ENCODE results near the gene CEP112.

Gene CEP112

GRCh38 chr17:65670667-65671371 lies 521.1 kb downstream of the CEP112 start:
- no peaks in the 10 kb centered on the region for H3K36me3 ChIP-seq (ENCODE audit: insufficient read depth, low read length)
- H3K27me3 ChIP-seq (ENCODE audit: control insufficient read depth, insufficient read depth, low read length): no peaks in the 10 kb centered on the region
- no peak overlapping the region for H3K4me2 ChIP-seq (ENCODE audit: low read length)
- H3K9ac ChIP-seq (ENCODE audit: low read depth, low read length): no peak overlapping the region
- H3K4me1 ChIP-seq (ENCODE audit: control insufficient read depth, insufficient read depth, low read length): peaks cover 6% of the 10 kb centered on the region
- no peaks in the 10 kb centered on the region for H3K9me3 ChIP-seq (replicated peaks; ENCODE audit: low read length)
- no peak overlapping the region for H3K4me3 ChIP-seq (ENCODE audit: low read length)

GRCh38 chr17:65668211-65668610 lies 523.7 kb downstream of the CEP112 start:
- Histone ChIP-seq H3K9ac (ENCODE audit: low read depth, low read length) (no peak overlapping the region), H3K27me3 (ENCODE audit: control insufficient read depth, insufficient read depth, low read length) (no peaks in the 10 kb centered on the region), H3K4me1 (ENCODE audit: control insufficient read depth, insufficient read depth, low read length) (no peaks in the 10 kb centered on the region), H3K36me3 (ENCODE audit: insufficient read depth, low read length) (no peaks in the 10 kb centered on the region), H3K4me3 (ENCODE audit: low read length) (no peak overlapping the region), H3K4me2 (ENCODE audit: low read length) (no peak overlapping the region), H3K9me3 (replicated peaks; ENCODE audit: low read length) (no peaks in the 10 kb centered on the region)

DNA sequence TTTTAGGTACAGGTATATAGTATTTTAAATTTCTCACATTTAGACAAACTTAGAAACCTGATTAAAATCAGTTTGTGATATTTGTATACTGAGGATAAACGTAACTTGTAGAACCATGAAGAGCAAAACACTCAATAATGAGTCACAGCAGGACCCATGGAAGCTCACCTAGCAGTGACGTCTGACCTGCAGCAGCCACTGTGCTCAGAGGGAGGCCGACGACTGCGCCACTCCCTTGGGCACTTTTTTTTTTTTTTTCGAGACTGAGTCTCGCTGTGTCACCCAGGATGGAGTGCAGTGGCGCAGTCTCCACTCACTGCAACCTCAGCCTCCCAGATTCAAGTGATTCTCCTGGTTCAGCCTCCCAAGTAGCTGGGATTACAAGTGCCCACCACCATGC lies 524.3 kb downstream of the CEP112 start:
- Histone ChIP-seq H3K9me3 (replicated peaks; ENCODE audit: low read length) (no peaks in the 10 kb centered on the region), H3K4me1 (ENCODE audit: control insufficient read depth, insufficient read depth, low read length) (no peaks in the 10 kb centered on the region), H3K4me2 (ENCODE audit: low read length) (no peak overlapping the region), H3K27me3 (ENCODE audit: control insufficient read depth, insufficient read depth, low read length) (no peaks in the 10 kb centered on the region), H3K9ac (ENCODE audit: low read depth, low read length) (no peak overlapping the region), H3K36me3 (ENCODE audit: insufficient read depth, low read length) (no peaks in the 10 kb centered on the region), H3K4me3 (ENCODE audit: low read length) (no peak overlapping the region)

GRCh38 chr17:65666876-65667321 lies 525.0 kb downstream of the CEP112 start:
- Histone ChIP-seq H3K4me3 (ENCODE audit: low read length) (no peak overlapping the region), H3K9ac (ENCODE audit: low read depth, low read length) (no peak overlapping the region), H3K4me2 (ENCODE audit: low read length) (no peak overlapping the region), H3K27me3 (ENCODE audit: control insufficient read depth, insufficient read depth, low read length) (no peaks in the 10 kb centered on the region), H3K9me3 (replicated peaks; ENCODE audit: low read length) (no peaks in the 10 kb centered on the region), H3K4me1 (ENCODE audit: control insufficient read depth, insufficient read depth, low read length) (no peaks in the 10 kb centered on the region), H3K36me3 (ENCODE audit: insufficient read depth, low read length) (no peaks in the 10 kb centered on the region)

GRCh38 chr17:65665966-65666365 lies 526.0 kb downstream of the CEP112 start:
- no peak overlapping the region for H3K9ac ChIP-seq (ENCODE audit: low read depth, low read length)
- no peaks in the 10 kb centered on the region for H3K27me3 ChIP-seq (ENCODE audit: control insufficient read depth, insufficient read depth, low read length)
- peaks cover 4% of the 10 kb centered on the region for H3K4me1 ChIP-seq (ENCODE audit: control insufficient read depth, insufficient read depth, low read length)
- no peaks in the 10 kb centered on the region for H3K9me3 ChIP-seq (replicated peaks; ENCODE audit: low read length)
- H3K36me3 ChIP-seq (ENCODE audit: insufficient read depth, low read length): no peaks in the 10 kb centered on the region
- no peak overlapping the region for H3K4me2 ChIP-seq (ENCODE audit: low read length)
- no peak overlapping the region for H3K4me3 ChIP-seq (ENCODE audit: low read length)

DNA sequence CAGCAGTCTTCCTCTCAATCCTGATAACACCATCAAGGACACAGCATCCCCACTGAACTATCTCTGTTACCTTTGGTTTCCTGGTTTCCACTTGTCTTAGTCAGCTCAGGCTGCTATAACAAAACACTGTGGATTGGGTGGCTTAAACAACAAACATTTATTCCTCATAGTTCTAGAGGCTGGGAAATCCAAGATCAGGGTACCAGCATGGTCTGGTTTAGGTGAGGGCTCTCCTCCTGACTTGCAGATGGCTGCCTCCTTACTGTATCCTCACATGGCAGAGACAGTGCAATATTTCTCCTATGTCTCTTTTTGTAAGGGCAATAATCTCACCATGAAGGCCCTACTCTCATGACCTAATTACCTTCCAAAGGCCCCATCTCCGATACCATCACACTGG lies 527.2 kb downstream of the CEP112 start:
- H3K4me3 ChIP-seq (ENCODE audit: low read length): no peak overlapping the region
- H3K27me3 ChIP-seq (ENCODE audit: control insufficient read depth, insufficient read depth, low read length): no peaks in the 10 kb centered on the region
- no peak overlapping the region for H3K4me2 ChIP-seq (ENCODE audit: low read length)
- H3K4me1 ChIP-seq (ENCODE audit: control insufficient read depth, insufficient read depth, low read length): peaks cover 7% of the 10 kb centered on the region
- no peaks in the 10 kb centered on the region for H3K36me3 ChIP-seq (ENCODE audit: insufficient read depth, low read length)
- H3K9ac ChIP-seq (ENCODE audit: low read depth, low read length): no peak overlapping the region
- H3K9me3 ChIP-seq (replicated peaks; ENCODE audit: low read length): no peaks in the 10 kb centered on the region

GRCh38 chr17:65664266-65664665 lies 527.7 kb downstream of the CEP112 start:
- H3K4me1 ChIP-seq (ENCODE audit: control insufficient read depth, insufficient read depth, low read length): peaks cover 7% of the 10 kb centered on the region
- H3K4me3 ChIP-seq (ENCODE audit: low read length): no peak overlapping the region
- H3K27me3 ChIP-seq (ENCODE audit: control insufficient read depth, insufficient read depth, low read length): no peaks in the 10 kb centered on the region
- no peak overlapping the region for H3K9ac ChIP-seq (ENCODE audit: low read depth, low read length)
- H3K4me2 ChIP-seq (ENCODE audit: low read length): no peak overlapping the region
- no peaks in the 10 kb centered on the region for H3K9me3 ChIP-seq (replicated peaks; ENCODE audit: low read length)
- no peaks in the 10 kb centered on the region for H3K36me3 ChIP-seq (ENCODE audit: insufficient read depth, low read length)

GRCh38 chr17:65662196-65662595 lies 529.7 kb downstream of the CEP112 start:
- Histone ChIP-seq H3K9me3 (replicated peaks; ENCODE audit: low read length) (no peaks in the 10 kb centered on the region), H3K9ac (ENCODE audit: low read depth, low read length) (no peak overlapping the region), H3K4me3 (ENCODE audit: low read length) (no peak overlapping the region), H3K4me2 (ENCODE audit: low read length) (no peak overlapping the region), H3K36me3 (ENCODE audit: insufficient read depth, low read length) (no peaks in the 10 kb centered on the region), H3K4me1 (ENCODE audit: control insufficient read depth, insufficient read depth, low read length) (peaks cover 7% of the 10 kb centered on the region), H3K27me3 (ENCODE audit: control insufficient read depth, insufficient read depth, low read length) (no peaks in the 10 kb centered on the region)

DNA sequence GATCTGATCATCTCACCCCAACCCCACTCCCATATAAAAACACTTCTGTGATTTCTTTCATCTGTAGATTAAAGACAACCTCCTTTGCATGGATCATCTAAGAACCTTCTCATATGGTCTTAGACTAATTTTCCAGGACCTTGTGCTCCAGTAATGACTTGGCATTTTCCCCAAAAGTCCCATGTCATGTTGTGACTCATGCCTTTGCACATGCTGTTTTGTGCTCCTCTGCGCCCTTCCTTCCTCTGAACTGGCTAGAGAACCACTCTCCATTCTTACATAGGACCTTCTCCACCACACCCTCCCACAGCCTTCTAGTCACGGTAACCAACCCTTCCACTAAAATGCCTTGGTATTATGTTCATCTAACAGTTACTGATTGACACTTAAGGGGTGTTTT lies 531.0 kb downstream of the CEP112 start:
- Histone ChIP-seq H3K9ac (ENCODE audit: low read depth, low read length) (no peak overlapping the region), H3K27me3 (ENCODE audit: control insufficient read depth, insufficient read depth, low read length) (no peaks in the 10 kb centered on the region)

GRCh38 chr17:65660078-65660477 lies 531.9 kb downstream of the CEP112 start:
- Histone ChIP-seq H3K36me3 (ENCODE audit: insufficient read depth, low read length) (no peaks in the 10 kb centered on the region), H3K4me1 (ENCODE audit: control insufficient read depth, insufficient read depth, low read length) (peaks cover 7% of the 10 kb centered on the region), H3K9ac (ENCODE audit: low read depth, low read length) (no peak overlapping the region), H3K9me3 (replicated peaks; ENCODE audit: low read length) (no peaks in the 10 kb centered on the region), H3K27me3 (ENCODE audit: control insufficient read depth, insufficient read depth, low read length) (no peaks in the 10 kb centered on the region), H3K4me3 (ENCODE audit: low read length) (no peak overlapping the region), H3K4me2 (ENCODE audit: low read length) (no peak overlapping the region)

More for the DNA sequence above, 531.0 kb downstream of the CEP112 start:
- peaks cover 7% of the 10 kb centered on the region for H3K4me1 ChIP-seq (ENCODE audit: control insufficient read depth, insufficient read depth, low read length)
- no peaks in the 10 kb centered on the region for H3K36me3 ChIP-seq (ENCODE audit: insufficient read depth, low read length)
- no peaks in the 10 kb centered on the region for H3K9me3 ChIP-seq (replicated peaks; ENCODE audit: low read length)
- no peak overlapping the region for H3K4me3 ChIP-seq (ENCODE audit: low read length)
- no peak overlapping the region for H3K4me2 ChIP-seq (ENCODE audit: low read length)

DNA sequence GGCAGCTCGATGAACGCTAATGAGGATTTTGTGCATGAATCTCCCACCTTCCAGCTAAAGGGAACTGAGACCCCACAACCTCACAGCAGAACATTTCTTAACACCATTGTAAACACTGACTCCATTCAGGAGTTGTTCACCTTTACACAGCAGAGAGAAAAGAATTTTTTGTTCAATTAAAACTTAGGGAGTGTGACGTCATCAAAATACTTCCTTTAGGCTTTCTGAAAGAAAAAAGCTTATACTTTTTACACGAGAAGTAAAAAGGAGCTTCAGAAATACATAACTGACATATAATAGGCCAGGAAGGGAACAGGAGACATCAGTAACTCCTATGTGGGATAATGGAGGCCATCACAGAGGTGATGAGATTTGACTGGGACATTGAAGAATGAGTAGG lies 532.4 kb downstream of the CEP112 start:
- H3K9me3 ChIP-seq (replicated peaks; ENCODE audit: low read length): no peaks in the 10 kb centered on the region
- no peak overlapping the region for H3K4me3 ChIP-seq (ENCODE audit: low read length)
- peaks cover 7% of the 10 kb centered on the region for H3K4me1 ChIP-seq (ENCODE audit: control insufficient read depth, insufficient read depth, low read length)
- no peaks in the 10 kb centered on the region for H3K36me3 ChIP-seq (ENCODE audit: insufficient read depth, low read length)
- no peak overlapping the region for H3K9ac ChIP-seq (ENCODE audit: low read depth, low read length)
- H3K27me3 ChIP-seq (ENCODE audit: control insufficient read depth, insufficient read depth, low read length): no peaks in the 10 kb centered on the region
- no peak overlapping the region for H3K4me2 ChIP-seq (ENCODE audit: low read length)

DNA sequence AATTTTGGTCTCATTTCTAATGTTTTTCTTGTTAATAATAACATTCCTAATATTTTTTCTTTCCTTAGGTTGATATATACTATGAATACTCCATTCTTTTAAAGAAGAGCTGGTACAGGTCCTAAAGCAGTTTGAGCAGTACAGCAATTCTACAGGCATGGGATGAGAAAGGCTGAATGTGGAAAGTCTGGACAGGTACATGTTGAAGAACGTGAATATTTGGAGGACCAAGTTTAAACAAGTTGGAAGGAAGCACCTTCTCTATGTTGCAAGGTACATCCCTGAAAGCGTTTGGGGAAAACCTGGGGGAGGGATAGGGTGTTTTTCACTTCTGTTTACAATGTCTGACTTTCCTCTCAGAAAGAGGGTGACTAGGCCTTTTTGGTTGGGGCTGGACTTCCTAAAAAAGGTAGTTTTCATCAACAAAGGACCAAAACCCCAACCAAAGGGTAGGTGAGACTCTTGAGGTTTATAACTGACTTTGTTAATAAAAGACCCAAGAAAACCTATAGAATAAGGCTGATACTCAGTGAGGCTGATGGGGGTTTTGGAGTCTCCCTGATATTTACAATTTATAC lies 534.6 kb downstream of the CEP112 start:
- H3K9ac ChIP-seq (ENCODE audit: low read depth, low read length): no peak overlapping the region
- no peaks in the 10 kb centered on the region for H3K36me3 ChIP-seq (ENCODE audit: insufficient read depth, low read length)
- no peak overlapping the region for H3K4me2 ChIP-seq (ENCODE audit: low read length)
- no peaks in the 10 kb centered on the region for H3K9me3 ChIP-seq (replicated peaks; ENCODE audit: low read length)
- H3K4me1 ChIP-seq (ENCODE audit: control insufficient read depth, insufficient read depth, low read length): peaks cover 7% of the 10 kb centered on the region
- no peaks in the 10 kb centered on the region for H3K27me3 ChIP-seq (ENCODE audit: control insufficient read depth, insufficient read depth, low read length)
- no peak overlapping the region for H3K4me3 ChIP-seq (ENCODE audit: low read length)
